OCI-LY1 (cell line): Measurements from ENCODE around the gene AGR3.
A peak's percentile ranks its signal among the peaks of the same experiment; 100 is the strongest.

Source experiments
- H2AFZ ChIP-seq: fragments of 200-600 bp; sonication (generic), shearing (Covaris generic); 2 replicates; pipeline ENCODE4 v1.6.0; 2014; ENCODE audit warnings: antibody characterized with exemption, mild to moderate bottlenecking, low read length
- H3F3A ChIP-seq: fragments of 200-600 bp; sonication (generic), shearing (Covaris generic); 2 replicates; pipeline ENCODE4 v1.6.0; 2014; ENCODE audit warnings: mild to moderate bottlenecking, antibody characterized with exemption, low read length, moderate library complexity; ENCODE audit not compliant: insufficient read depth
- H3K27ac ChIP-seq: fragments of 200-600 bp; sonication (generic); 2 replicates; pipeline ENCODE4 v1.5.1; 2014; ENCODE audit warnings: low read length, mixed run types, mild to moderate bottlenecking, low read depth; ENCODE audit not compliant: poor library complexity, severe bottlenecking
- H3K27me3 ChIP-seq: fragments of 200-600 bp; sonication (generic); 2 replicates; pipeline ENCODE4 v1.6.0; 2014; ENCODE audit warnings: antibody characterized with exemption, mild to moderate bottlenecking, low read length, moderate library complexity; ENCODE audit not compliant: insufficient read depth
- H3K36me3 ChIP-seq: fragments of 200-600 bp; sonication (generic); 2 replicates; pipeline ENCODE4 v1.6.1; 2014; ENCODE audit warnings: mild to moderate bottlenecking, antibody characterized with exemption, low read length, moderate library complexity, mixed read lengths; ENCODE audit not compliant: insufficient read depth
- H3K4me1 ChIP-seq: fragments of 200-600 bp; sonication (generic); 2 replicates; pipeline ENCODE4 v1.5.1; 2014; ENCODE audit warnings: mild to moderate bottlenecking, low read length, moderate library complexity; ENCODE audit not compliant: insufficient read depth, severe bottlenecking
- H3K4me2 ChIP-seq: fragments of 200-600 bp; sonication (generic), shearing (Covaris generic); 2 replicates; pipeline ENCODE4 v1.6.1; 2014; ENCODE audit warnings: low read length
- H3K4me3 ChIP-seq: fragments of 200-600 bp; sonication (generic); 2 replicates; pipeline ENCODE4 v1.5.1; 2014; ENCODE audit warnings: low read length, low read depth, mild to moderate bottlenecking, mixed read lengths; ENCODE audit not compliant: poor library complexity, severe bottlenecking
- H3K79me2 ChIP-seq: fragments of 200-600 bp; shearing (Covaris generic); 2 replicates; pipeline ENCODE4 v1.6.1; 2016; ENCODE audit warnings: mixed run types, low read length, mixed read lengths; ENCODE audit not compliant: insufficient read depth
- H3K9ac ChIP-seq: fragments of 200-600 bp; sonication (generic), shearing (Covaris generic); 2 replicates; pipeline ENCODE4 v1.6.1; 2014; ENCODE audit warnings: mild to moderate bottlenecking, low read length, mixed read lengths
- H3K9me2 ChIP-seq: fragments of 200-600 bp; sonication (generic), shearing (Covaris generic); 2 replicates; pipeline ENCODE4 v1.6.1; 2014; ENCODE audit warnings: low read depth, mild to moderate bottlenecking, low read length, mixed read lengths
- H3K9me3 ChIP-seq: fragments of 200-600 bp; shearing (Covaris generic); 2 replicates; pipeline ENCODE4 v1.6.1; 2014; ENCODE audit warnings: low read length, mixed read lengths
- H4K20me1 ChIP-seq: fragments of 200-600 bp; sonication (generic), shearing (Covaris generic); 2 replicates; pipeline ENCODE4 v1.6.0; 2016; ENCODE audit warnings: mild to moderate bottlenecking, low read length; ENCODE audit not compliant: insufficient read depth
- EZH2 ChIP-seq: fragments of 200-600 bp; sonication (generic), shearing (Covaris generic); IDR thresholded peaks from 2 replicates; pipeline ENCODE4 v1.8.0; 2017; ENCODE audit warnings: borderline replicate concordance, mixed run types, mild to moderate bottlenecking, antibody characterized with exemption, low read length, moderate library complexity, mixed read lengths
- TF ChIP-seq, protein P1 (sequence below): fragments of 200-600 bp; sonication (generic), shearing (Covaris generic); IDR thresholded peaks from 2 replicates; pipeline ENCODE4 v1.5.1; 2017; ENCODE audit warnings: mild to moderate bottlenecking, antibody characterized with exemption, low read length, moderate library complexity, mixed read lengths

The AGR3 gene

DNA sequence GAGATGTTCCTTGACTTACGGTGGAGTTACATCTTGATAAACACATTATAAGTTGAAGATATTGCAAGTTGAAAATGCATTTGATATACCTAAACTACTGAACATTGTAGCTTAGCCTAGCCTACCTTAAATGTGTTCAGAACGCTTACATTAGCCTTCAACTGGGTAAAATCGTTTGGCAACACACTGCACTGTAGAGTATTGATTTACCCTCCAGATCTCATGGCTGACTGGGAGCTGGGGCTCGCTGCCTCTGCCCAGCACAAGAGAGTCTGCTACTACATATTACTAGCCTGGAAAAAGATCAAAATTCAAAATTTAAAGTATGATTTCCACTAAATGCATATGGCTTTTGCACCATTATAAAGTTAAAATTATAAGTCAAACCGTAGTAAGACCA is 7.5 kb upstream of the AGR3 start:
- Histone ChIP-seq H3F3A (no peaks in the 10 kb centered on the region), H3K27ac (no peak overlapping the region), H3K79me2 (no peaks in the 10 kb centered on the region), H3K9ac (no peak overlapping the region), H3K4me3 (no peak overlapping the region), H3K9me2 (no peaks in the 10 kb centered on the region), H3K9me3 (no peaks in the 10 kb centered on the region), H4K20me1 (no peaks in the 10 kb centered on the region), H3K36me3 (no peaks in the 10 kb centered on the region), H3K27me3 (no peaks in the 10 kb centered on the region), H3K4me1 (peaks cover 14% of the 10 kb centered on the region), H3K4me2 (no peak overlapping the region), H2AFZ (no peak overlapping the region)
- no peak for TF ChIP-seq EZH2
- TF ChIP-seq, protein P1, sequence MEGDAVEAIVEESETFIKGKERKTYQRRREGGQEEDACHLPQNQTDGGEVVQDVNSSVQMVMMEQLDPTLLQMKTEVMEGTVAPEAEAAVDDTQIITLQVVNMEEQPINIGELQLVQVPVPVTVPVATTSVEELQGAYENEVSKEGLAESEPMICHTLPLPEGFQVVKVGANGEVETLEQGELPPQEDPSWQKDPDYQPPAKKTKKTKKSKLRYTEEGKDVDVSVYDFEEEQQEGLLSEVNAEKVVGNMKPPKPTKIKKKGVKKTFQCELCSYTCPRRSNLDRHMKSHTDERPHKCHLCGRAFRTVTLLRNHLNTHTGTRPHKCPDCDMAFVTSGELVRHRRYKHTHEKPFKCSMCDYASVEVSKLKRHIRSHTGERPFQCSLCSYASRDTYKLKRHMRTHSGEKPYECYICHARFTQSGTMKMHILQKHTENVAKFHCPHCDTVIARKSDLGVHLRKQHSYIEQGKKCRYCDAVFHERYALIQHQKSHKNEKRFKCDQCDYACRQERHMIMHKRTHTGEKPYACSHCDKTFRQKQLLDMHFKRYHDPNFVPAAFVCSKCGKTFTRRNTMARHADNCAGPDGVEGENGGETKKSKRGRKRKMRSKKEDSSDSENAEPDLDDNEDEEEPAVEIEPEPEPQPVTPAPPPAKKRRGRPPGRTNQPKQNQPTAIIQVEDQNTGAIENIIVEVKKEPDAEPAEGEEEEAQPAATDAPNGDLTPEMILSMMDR = no peak

DNA sequence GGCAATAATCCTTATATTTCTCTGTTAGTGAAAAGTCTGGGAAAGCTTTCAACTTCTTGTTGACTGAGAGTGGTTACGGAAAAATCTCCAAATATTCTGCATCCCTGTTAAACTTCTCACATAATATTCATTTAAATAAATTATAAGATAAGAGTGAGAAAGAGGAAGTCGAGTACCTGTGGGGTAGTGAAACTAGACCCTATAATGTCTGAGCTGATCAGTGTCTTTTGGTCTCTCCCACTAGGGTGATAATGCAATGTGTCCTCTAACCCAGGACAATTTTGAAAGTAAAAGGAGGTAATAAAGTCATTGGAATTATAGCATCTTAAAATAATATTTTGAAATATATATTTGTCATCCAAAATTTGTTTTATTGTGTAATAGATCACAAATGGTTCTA is 2.1 kb upstream of the AGR3 start:
- Histone ChIP-seq H3K4me2 (no peak overlapping the region), H3F3A (no peaks in the 10 kb centered on the region), H3K4me1 (peaks cover 12% of the 10 kb centered on the region), H4K20me1 (no peaks in the 10 kb centered on the region), H3K79me2 (no peaks in the 10 kb centered on the region), H3K4me3 (no peak overlapping the region), H3K9me2 (no peaks in the 10 kb centered on the region), H3K27me3 (no peaks in the 10 kb centered on the region), H2AFZ (no peak overlapping the region), H3K27ac (no peak overlapping the region), H3K9ac (no peak overlapping the region), H3K36me3 (no peaks in the 10 kb centered on the region), H3K9me3 (no peaks in the 10 kb centered on the region)
- TF ChIP-seq, protein P1 = no peak
- no peak for TF ChIP-seq EZH2

DNA sequence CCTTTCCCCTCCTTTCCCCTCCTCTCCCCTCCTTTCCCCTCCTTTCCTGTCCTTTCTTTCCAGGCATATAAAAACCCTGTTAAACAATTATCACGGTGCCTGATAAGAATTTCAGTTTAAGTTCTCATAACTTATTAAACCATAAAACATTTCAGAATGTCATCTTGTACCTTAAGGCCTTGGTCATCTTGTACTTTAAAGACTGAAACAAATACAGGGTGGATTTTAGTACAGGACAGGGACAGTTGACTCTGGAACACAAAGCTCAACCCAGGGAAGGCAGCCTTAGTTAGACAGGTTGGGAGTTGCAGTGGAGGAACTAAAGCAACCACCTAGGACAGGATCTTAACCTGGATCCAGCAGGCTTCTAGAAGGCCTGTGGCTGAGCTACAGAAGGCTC is 1.2 kb downstream of the AGR3 start:
- H3K9ac ChIP-seq = no peak overlapping the region
- no peaks in the 10 kb centered on the region for H3K9me2 ChIP-seq
- no peak overlapping the region for H3K4me2 ChIP-seq
- TF ChIP-seq, protein P1 = no peak
- TF ChIP-seq EZH2 = no peak
- H3F3A ChIP-seq = no peaks in the 10 kb centered on the region
- no peaks in the 10 kb centered on the region for H3K36me3 ChIP-seq
- H2AFZ ChIP-seq = 0 out of 2 replicates have a peak overlapping the region, but pooled peaks have one; percentile 32
- no peaks in the 10 kb centered on the region for H3K27me3 ChIP-seq
- no peak overlapping the region for H3K27ac ChIP-seq
- H3K79me2 ChIP-seq = no peaks in the 10 kb centered on the region
- H3K4me1 ChIP-seq = peaks cover 12% of the 10 kb centered on the region
- no peaks in the 10 kb centered on the region for H3K9me3 ChIP-seq
- H3K4me3 ChIP-seq = no peak overlapping the region
- no peaks in the 10 kb centered on the region for H4K20me1 ChIP-seq
